Measurements from ENCODE around the gene MYL12A.
A peak's percentile ranks its signal among the peaks of the same experiment; 100 is the strongest.

- TF ChIP-seq EZH2 (IDR thresholded peaks at IDR 0.05) (no peak), POLR2AphosphoS5 (IDR thresholded peaks at IDR 0.05; ENCODE audit: low read depth, low read length) (peak; percentile 96), CTCF (IDR thresholded peaks at IDR 0.05 in 2 of 3, conservative IDR thresholded peaks at IDR 0.05 in 1 of 3; ENCODE audit: borderline replicate concordance in 1 of 3, insufficient read depth in 1 of 3, low read depth in 2 of 3, low read length in 2 of 3) (peak; percentile 56 to 87 (median 61); a peak in 5 of 6 replicates), FOSL1 (IDR thresholded peaks at IDR 0.05; ENCODE audit: low read depth) (peak; percentile 76), CBX3 (IDR thresholded peaks at IDR 0.05; ENCODE audit: low read depth) (peak; percentile 100), ZNF274 (IDR thresholded peaks at IDR 0.05; ENCODE audit: low read depth, low read length) (no peak), REST (IDR thresholded peaks at IDR 0.05; ENCODE audit: low read depth) (no peak), SRF (IDR thresholded peaks at IDR 0.05; ENCODE audit: low read depth) (0 out of 2 replicates have a peak, but pooled peaks have one; percentile 27), POLR2A (IDR thresholded peaks at IDR 0.05; ENCODE audit: borderline replicate concordance, extremely low read depth, insufficient read depth, insufficient read length) (peak; percentile 95), YY1 (IDR thresholded peaks at IDR 0.05; ENCODE audit: extremely low read depth, insufficient replicate concordance, low read depth, low read length) (peak; percentile 77), ATF3 (IDR thresholded peaks at IDR 0.05) (no peak), SIN3A (IDR thresholded peaks at IDR 0.05; ENCODE audit: low read depth) (peak; percentile 75)
Measured at GRCh38 chr18:3297025-3297984, 49.7 kb downstream of the MYL12A start.

Data from HCT116 (cell line).